NCI-H1417 treated with DMSO at 0.1 percent for 48 hours (cell line): ENCODE data around the gene ASB12.
"Not testable (repeated sequence)": the region's sequence is repeated elsewhere in the genome, so short reads cannot be mapped to it uniquely, and the experiment has no call there.

Experiments
- DNase-seq: peaks from one replicate; lab custom pipeline; 2025; lab: John Stamatoyannopoulos, UW

ASB12 gene

GRCh38 chrX:64230123-64230970, at the start of gene ASB12:
ASB12 (minus strand) TSS chrX:64230607; CDS start chrX:64225650, 4,957 bp downstream.
- DNase-seq, result no peak

GRCh38 chrX:64265265-64265664, 34.9 kb upstream of the ASB12 start:
- DNase-seq, result no peak

- DNase-seq, result no peak
Measured at GRCh38 chrX:64229154-64229553, 1.3 kb downstream of the ASB12 start.

GRCh38 chrX:64218023-64218422, 12.4 kb downstream of the ASB12 start:
- DNase-seq, result no peak

GRCh38 chrX:64213989-64214388, 16.4 kb downstream of the ASB12 start:
- not testable (repeated sequence) for DNase-seq

GRCh38 chrX:64206556-64207162, 23.7 kb downstream of the ASB12 start:
- no peak for DNase-seq

- DNase-seq, result peak; percentile 56
Measured at GRCh38 chrX:64205735-64206501, 24.5 kb downstream of the ASB12 start.

- DNase-seq, result no peak
Measured at GRCh38 chrX:64205441-64205734, 25.0 kb downstream of the ASB12 start, which contains the start of gene AMER1. AMER1 (minus strand) TSS chrX:64205708; CDS start chrX:64193286, 12,422 bp downstream.

GRCh38 chrX:64204701-64205440, 25.5 kb downstream of the ASB12 start:
- no peak for DNase-seq

- DNase-seq, result no peak
Measured at GRCh38 chrX:64204252-64204651, 26.2 kb downstream of the ASB12 start.

- no peak for DNase-seq
Measured at GRCh38 chrX:64202808-64203325, 27.5 kb downstream of the ASB12 start.

- no peak for DNase-seq
Measured at GRCh38 chrX:64198036-64198435, 32.4 kb downstream of the ASB12 start.

GRCh38 chrX:64196606-64197005, 33.8 kb downstream of the ASB12 start:
- DNase-seq, result no peak

GRCh38 chrX:64195862-64196261, 34.5 kb downstream of the ASB12 start:
- no peak for DNase-seq

GRCh38 chrX:64192673-64193072, 37.7 kb downstream of the ASB12 start:
- DNase-seq, result no peak

- no peak for DNase-seq
Measured at GRCh38 chrX:64192040-64192439, 38.4 kb downstream of the ASB12 start.

GRCh38 chrX:64191281-64192010, 39.0 kb downstream of the ASB12 start:
- no peak for DNase-seq

GRCh38 chrX:64190136-64190740, 40.2 kb downstream of the ASB12 start:
- no peak for DNase-seq

- DNase-seq, result no peak
Measured at GRCh38 chrX:64188901-64189300, 41.5 kb downstream of the ASB12 start.

GRCh38 chrX:64187762-64188150, 42.7 kb downstream of the ASB12 start:
- DNase-seq, result no peak
